Myocyte (in vitro differentiated cells): ENCODE data around the gene CASK. TPM values are rescaled to one million over a fixed set of nuclear protein-coding genes. Genes with fewer than 3 reads are reported as not detected.
A peak's percentile ranks its signal among the peaks of the same experiment; 100 is the strongest.

ENCODE experiments used
- DNase-seq: peaks from one replicate; pipeline ENCODE4 v3.0.0-alpha.2; 2012; ENCODE audit warnings: low read depth
- total RNA-seq: library from RNA; depleted of rRNA; stranded (reverse); fragments of >200 nt; gene quantifications from 2 replicates; pipeline ENCODE4 v1.2.3, GENCODE V29; 2014

The CASK gene
- total RNA-seq, 1 donor from 2014 or later: 18.4 TPM

DNA sequence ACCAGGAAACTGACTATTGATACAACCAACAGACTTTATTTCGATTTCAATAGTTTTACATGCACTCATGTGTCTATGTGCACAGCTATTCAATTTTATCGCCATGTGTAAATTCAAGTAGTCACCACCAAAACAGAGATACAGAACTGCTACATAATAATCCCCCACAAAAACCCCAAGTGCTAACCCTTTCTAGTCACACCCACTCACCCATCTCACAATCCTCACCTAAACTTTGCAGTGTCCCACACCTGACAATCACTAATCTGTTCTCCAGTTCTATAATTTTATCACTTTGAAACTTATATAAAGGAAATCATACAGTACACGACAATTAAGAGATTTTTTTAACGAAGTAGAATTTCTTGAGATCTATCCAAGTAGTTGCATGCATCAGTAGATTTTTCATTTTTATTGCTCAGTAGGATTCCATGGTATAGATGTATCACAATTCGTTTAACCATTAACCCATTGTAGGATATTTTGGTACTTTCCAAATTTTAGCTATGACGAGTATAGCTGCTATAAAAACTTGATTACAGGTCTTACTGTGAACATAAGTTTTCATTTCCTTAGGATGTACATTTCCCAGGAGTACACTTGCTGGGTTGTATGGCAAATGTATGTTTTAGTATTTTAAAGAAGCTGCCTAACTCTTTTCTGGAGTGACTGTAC lies 85.9 kb downstream of the CASK start:
- no peak for DNase-seq

DNA sequence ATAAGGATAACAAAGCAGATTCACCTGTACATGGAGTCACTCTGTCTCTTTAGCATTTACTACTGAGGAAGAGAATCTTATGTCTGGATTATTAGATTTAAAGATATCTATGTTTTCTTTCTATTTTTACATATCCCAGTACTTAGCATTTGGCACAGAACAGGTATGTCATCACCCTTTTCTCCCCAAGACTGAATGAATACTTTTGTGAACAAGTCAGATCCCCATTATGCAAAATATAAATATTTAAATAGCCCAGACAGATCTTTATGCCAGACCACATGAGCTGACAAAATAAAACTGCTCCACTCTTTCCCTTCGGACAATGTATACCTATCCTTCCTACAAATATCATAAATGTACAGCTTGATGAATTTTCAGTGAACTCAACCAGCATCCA lies 94.5 kb downstream of the CASK start:
- no peak for DNase-seq

DNA sequence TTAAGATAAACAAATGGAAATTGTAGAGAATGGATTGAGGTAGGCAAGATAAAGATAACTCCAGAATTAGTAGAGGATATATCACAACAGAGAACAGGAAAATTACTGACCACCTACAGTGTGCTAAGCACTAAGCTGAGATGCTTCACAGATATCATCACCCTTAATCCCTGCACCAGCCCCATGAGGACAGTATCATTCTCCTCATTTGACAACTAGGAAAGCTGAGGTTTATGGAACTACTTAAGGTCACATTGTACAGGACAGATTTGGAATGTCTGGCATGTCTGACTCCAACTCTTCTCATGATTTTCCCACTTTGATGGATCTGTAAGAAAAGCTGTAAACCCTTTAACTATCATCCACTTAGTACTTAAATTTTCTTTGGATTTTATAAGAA lies 95.5 kb downstream of the CASK start:
- DNase-seq: peak; percentile 14

DNA sequence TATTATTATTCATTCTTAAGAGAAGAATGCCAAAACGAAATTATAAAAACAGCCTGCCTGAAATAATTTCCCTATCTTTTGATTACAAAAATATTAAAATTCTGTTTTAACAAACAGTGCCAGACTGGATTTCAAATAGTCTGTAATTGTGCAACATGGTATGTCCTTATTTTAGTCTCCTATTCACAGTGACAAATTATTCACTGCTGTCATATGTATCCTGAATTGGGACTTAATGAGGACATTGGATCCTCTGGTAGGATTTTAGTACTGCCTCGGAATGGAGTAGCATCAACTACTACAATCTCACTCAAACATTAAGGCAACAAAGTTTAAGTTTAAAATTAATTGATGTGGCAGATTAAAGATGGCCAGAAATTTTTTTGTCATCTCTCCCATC lies 97.6 kb downstream of the CASK start:
- no peak for DNase-seq

DNA sequence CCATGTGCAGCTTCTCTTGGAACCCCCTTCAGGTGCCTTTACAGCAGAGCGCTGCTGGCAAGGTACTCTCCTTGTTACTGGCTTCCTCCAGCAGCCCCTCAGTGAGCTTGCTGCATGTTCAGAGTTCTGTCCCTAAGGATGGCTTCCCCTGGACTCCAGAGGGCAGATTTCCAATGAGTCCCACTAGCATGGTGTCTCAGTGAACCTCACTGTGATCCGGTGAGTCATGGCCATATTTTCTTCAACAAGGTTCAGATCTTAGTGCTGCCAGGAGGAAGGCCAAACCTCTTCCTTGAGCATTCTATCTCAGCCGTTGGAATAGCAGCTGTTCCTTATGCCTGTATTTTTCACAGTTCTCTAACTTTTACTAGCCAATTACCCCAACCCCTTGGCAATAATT lies 98.8 kb downstream of the CASK start:
- DNase-seq: peak; percentile 61

DNA sequence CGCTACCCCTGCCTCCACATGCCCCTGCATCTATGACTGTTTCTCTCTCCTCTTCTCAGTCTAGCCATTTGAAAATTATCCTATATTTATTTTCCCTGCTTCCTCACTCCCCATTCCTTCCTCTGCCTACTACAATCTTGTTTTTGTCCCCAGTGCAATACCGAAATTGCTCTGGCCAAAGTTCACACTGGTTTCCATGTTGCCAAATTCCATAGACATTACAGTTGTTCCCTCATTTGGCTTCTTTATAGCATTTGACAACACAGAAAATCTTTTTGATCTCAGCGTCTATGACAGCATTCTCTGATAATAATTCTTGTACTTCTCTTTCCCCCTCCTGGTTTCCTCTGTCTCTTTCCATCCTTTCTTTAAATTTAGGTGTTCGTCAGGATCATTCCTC lies 100.0 kb downstream of the CASK start:
- peak; percentile 56 for DNase-seq

DNA sequence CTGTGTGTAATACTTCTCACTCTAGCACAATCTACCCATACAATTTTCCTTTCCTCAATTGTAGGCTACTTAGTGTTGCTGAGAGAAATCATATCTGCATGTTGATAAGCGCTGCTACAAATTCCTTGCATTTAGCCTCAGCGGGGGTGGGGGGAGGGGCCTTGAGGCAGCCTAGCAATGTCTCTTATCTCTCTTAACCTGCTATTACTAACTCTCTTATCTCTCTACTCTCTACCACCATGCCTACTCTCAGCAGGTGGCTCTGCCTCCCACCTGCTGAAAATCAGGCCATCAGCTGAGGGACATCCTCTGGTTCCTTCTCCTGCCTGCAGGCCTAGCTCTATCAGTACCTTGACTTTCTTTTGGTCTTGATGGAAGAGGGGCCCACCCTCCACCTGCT lies 100.5 kb downstream of the CASK start:
- no peak for DNase-seq

DNA sequence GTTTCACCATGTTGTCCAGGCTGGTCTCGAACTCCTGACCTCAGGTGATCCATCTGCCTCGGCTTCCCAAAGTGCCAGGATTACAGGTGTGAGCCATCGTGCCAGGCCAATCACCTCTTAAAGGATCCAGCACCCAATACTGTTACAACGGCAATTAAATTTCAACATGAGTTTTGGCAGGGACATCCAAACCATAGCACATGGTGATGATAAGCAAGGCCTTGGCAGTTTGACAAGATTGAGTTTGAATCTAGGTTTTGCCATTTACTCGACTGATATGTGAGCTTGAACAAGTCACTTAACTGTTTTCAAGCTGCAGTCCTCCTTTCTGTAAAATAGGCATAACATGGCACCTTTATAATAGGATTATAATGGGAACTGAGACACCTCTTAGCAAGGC lies 115.3 kb downstream of the CASK start:
- DNase-seq: no peak

DNA sequence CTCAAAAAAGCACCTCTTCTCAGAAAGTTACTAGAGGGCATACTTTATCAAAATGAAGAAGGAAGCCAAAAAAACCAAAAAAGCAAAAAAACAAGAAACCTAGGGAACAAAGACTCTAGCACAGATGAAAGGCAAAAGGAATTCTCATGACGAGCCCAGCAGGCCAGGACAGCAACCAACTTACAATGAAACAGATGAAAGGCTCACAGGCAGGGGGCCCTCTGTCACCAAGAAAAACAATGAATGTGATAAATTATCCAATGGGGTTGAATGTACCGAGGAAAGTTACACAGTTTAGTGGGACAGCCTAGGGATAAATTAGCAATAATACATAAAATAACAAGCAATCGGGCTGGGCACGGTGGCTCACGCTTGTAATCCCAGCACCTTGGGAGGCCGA lies 120.4 kb downstream of the CASK start:
- DNase-seq: no peak

DNA sequence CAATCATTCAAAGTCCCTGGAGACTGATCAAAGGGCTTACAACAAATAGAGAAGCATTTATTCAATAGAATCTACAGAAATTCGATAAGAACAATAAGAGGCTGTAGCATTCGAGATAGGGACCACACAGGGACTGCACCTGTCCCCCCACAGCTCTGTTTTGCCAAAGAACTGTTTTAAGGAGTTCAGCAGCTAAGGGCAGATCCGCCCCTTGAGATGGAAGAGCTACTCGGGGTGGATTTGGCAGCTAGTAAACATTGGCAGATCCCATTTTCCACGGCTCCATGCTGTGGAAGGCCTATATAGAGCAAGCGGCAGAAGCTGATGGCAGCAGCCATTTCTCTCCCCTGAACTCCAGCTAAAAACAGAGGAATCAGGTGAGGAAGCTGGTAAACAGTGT lies 123.7 kb downstream of the CASK start:
- no peak for DNase-seq

DNA sequence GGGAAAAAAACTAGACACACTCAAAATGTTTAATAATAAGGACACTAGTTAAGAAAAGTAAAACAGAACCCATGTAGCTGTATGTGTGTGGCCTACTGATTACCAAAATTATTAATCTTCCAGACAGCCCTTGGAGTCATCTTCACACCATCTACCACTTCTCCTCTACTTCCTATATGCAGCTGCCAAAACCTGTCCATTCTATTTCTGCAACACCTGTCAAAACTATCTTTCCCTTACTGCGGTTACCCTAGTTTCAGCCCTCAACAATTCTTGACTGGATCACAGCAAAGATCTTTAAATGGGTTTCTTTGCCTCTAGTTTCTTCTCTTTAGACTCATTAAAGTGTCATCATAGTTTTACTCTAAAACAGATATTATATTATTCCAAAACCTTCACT lies 126.8 kb downstream of the CASK start:
- DNase-seq: no peak

DNA sequence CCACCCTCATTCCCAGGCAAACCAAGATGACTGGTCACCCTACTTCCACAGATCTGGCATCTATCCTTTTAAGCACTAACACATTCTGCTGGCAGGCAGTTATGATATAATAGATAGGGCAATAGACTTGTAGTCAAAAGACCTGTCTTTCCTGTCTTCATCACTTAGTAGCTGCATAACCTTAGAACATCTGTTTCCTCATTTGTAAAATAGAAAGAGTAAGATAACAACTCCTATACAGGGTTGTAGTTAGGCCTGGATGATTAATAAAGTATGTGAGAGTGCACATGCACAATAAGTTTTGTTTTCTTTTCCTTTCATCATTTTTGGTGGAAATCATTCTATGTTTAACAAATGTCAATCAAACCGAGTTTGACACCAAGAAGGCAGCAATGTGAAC lies 127.3 kb downstream of the CASK start:
- no peak for DNase-seq

DNA sequence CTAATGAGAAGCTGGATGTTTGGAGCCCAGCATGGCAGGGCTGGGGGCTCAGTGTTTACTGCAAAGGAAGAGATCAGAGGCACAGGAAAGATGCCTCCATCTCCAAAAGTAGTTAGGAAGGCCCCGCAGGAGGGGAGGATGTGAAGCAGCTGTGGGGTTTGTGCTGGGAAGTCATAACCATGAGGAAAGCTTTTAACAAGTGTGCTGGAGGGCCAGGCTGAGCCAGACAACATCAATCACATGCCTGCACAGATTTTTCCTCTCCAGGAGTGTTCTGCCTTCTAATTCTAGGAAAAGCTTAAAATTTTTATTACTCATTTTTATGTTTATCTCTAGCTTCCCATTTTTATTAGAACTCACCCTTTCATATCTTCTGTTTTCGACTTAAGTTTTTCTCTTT lies 134.0 kb downstream of the CASK start:
- peak; percentile 31 for DNase-seq

DNA sequence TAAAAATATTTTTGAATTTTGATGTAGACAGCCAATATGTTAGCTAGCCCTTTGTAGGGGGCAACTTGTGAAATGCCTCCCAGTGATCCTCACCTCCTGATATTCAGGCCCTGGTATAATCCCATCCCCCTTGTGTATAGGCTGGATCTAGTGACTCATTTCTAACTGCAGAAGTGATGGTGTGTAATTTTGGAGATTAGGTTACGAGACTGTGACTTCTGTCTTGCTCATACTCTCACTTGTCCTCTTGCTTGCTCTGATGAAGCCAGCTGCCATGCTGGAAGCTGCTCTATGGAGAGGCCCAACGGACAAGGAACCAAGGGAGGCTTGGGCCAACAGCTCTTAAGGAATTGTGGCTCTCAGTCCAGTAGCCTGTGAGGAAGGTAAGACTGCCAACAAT lies 137.7 kb downstream of the CASK start:
- DNase-seq: peak; percentile 36

DNA sequence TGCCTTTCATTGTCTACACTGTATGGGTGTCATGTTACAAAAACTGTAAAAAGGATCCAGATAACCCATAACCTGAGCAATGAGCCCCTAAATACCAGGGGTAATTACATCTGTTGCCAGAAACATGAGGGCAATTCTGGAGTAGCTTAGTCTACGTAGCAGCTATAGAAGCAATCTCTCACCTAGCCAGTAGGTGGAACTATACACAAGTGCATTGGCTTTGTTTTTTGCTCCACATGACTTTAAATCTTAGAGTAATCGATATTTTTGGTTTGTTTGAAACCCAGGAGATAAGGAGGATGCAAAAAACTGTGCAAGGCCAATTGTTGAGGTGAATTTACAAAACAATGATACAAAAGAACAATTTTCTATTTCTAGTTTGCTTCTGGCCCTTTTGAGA lies 141.9 kb downstream of the CASK start:
- peak; percentile 31 for DNase-seq

DNA sequence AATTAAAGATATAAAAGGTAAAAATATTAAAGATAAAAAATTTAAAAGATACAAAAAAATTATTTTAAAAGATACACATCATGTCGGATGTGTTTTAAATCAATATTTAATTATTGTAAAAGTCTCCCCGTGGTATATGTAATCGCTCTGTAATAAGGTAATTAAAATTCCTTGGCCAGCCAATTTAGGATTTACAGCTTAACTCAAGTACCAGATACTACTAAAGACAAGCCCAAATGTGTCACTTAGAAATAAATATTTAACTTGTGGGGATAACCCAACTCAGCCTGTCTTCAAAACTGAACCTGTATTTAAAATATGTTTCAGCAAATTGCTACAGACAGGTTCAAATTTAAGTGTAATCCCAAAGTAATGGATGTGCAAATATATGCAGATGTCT lies 143.4 kb downstream of the CASK start:
- no peak for DNase-seq

DNA sequence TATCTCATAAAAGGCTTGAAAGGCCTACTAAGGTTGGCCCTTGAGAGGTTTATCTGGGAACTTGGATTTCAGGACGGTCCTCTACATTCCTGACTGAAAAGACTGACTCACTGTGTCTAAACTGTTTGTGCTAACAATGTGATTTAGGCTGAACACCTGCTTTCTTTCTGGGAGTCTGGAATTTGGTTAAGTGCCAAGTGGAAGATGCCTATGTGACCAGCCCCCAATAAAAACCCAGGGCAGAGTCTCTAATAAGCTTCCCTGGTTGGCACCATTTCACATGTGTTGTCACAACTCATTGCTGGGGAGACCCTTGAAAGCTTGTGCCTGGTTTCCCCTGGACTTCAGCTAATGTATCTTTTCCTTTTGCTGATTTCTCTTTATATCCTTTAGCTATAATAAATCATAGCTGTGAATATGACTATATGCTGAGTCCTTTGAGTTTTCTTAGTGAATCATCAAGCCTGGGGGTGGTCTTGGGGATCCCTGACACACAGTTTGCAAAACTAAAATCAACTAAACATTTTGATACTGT lies 144.3 kb downstream of the CASK start:
- DNase-seq: peak; percentile 91

DNA sequence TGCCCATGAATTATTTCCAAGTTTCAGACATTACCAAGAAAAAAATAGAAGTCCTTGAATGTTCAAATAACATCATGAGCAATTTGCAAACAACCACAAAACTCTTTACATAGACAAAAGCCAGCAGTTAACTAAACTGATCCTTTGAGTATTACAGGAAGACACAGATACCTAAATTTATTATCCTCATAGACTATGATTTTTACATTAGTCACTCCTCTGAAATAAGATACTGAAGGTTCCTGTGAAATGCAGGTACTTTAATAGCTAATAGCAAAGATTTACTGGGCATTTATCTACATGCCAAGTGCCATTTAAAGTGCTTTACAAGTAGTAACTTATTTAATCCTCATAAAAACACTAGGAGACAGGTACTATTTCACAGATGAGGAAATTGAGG lies 161.7 kb downstream of the CASK start:
- no peak for DNase-seq

DNA sequence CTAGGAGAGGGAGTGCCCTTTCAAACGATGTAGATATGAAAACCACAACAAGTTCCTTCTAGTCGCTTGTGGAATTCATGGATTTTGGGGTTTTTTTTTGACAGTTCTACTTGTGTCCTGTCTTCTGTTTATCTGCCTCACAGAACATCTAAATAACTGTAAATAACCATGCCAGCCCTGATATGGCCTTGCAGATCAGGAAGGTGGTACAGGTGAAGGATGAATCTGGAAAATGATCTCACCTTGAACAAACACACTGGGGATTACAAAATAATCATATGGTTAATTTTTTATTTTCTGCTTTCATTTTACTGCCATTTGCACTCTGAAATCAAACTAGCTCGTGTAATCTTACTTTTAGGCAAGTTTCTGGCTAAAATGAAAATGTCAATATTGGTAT lies 162.2 kb downstream of the CASK start:
- no peak for DNase-seq

DNA sequence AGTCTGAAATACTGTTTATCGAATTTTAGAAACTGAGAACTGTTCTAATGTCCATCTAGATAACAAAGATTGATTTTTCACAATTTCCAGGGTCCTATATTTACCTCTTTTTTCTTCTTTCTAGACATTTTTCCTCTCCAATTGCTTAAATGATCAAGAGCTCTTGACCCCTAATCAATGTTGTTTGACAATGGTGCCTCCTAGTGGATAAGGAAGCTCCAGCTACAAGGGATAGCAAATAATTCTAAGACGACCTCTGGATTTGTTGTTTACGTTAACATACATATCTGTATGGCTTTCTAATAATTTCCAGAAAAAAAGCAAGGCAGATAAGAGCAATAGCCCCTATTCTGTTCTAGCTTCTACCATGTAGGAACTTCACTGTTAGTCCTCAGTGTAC lies 163.5 kb downstream of the CASK start:
- peak; percentile 22 for DNase-seq

DNA sequence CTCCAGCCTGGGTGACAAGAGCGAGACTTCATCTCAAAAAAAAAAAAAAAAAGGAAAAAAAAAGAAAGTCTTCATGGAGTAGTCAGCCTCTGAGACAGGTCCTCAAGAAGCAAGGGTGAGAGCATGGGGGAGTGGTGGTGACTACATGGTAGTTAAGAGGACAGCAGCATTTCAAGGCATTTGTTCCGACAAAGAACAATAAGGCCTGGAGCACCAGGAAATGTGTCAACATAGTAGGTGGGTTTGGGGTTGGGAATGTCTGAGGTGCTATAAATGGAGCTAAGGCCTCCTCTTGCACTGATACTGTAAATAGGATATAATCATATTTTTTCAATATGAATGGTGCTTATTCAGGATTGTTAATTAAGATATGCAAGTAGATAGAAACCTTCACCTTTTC lies 165.0 kb downstream of the CASK start:
- DNase-seq: no peak

DNA sequence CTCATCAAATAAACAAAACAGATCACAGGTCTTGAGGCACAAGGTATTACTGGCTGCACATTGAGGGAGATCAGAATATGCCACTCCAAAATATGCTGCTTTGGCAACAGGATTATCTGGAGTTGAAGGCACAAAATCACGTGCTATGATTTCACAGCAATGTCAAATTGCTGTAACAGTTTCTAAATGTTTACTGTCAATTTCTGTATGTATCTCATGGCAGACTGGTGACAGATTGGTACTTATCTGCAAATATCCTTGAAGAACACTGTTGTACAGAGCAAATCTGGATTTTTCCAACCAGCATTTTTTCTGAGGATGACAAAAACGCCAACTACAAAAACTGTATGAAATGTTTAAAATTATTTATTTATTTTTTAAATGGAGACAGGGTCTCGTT lies 172.6 kb downstream of the CASK start:
- DNase-seq: no peak

DNA sequence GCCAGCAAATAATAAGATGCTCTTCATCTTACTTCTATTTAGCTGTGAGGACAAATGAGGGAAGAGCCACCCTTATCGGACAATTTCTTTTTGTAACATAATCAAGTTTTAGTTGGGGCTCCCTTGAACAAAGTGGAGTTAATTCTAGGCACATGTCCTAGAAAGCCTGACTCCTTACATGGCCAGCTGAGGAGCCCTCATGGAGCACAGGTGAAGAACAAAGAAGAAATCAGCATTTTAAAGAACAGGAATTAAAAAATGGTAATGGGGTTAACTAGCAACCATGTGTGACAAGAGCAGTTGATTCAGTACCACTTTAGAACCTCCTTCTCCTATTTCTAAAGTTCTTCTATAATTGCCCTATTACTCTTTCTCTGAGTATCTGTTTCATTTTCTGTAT lies 183.5 kb downstream of the CASK start:
- DNase-seq: no peak

DNA sequence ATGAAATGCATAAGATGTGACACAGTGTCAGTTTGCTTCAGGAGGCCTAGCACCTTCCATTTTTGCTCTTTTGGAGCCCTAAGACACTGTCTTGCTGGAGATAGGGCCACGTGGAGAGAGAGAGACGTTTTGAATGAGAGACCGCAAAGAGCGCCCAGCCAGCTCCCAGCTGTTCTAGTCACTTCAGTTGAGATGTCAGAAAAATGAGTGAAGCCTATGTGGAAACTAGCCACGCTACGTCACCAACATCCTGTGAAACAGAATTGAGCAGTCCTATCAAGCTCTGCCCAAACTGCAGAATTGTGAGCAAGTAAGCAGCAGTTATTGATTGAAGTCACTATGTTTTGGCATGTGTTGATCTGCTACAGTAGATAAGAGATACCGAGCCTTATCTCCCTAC lies 186.3 kb downstream of the CASK start:
- peak; percentile 80 for DNase-seq
